ENCODE data around the gene LAMA2.

Gene LAMA2

DNA sequence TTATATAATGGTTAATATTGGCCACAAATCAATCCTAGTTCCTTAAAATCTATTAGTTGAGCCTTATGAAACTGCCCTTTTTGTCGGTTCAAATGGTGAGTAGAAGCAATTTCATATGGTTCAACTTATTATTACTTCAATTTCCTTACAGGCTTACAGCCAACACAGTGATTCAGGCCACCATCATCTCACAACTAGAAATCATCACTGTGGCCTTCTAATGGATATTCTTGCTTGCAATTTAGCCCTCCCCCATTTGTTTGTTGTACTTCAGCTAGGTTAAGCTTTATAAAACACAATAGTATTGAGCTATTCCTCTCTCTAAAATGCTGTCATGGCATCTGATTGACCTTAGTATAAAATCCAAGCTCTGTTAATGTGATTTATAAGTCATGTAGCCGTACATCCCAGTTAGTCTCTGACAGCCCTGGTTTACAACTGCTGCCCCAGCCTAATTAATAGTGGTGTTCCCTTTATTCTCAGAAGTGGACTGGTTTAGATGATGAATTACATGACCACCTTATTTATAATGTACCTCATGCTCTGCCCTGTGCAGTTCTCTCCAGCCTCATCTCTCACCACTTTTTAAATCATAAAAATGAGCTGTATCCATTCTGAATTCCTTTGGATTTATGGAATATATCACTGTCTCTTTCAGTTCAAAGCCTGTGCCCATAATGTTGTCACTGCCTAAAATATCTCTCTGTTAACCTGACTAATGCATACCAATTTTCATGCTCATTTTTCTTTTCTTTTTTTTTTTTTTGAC is 36.7 kb downstream of the LAMA2 start:
- TF ChIP-seq NFIC (IDR thresholded peaks at IDR 0.05): no peak
- TF ChIP-seq EP300 (IDR thresholded peaks at IDR 0.05; ENCODE audit: borderline replicate concordance): no peak
- no peak for TF ChIP-seq MAX (IDR thresholded peaks at IDR 0.05)
- TF ChIP-seq USF1 (IDR thresholded peaks at IDR 0.05): no peak
- TF ChIP-seq CREB1 (IDR thresholded peaks at IDR 0.05; ENCODE audit: low read depth): no peak
- TF ChIP-seq RAD21 (IDR thresholded peaks at IDR 0.05; ENCODE audit: low read depth): no peak
- TF ChIP-seq ZBTB7A (IDR thresholded peaks at IDR 0.05; ENCODE audit: low read depth): no peak
- TF ChIP-seq YY1 (IDR thresholded peaks at IDR 0.05; ENCODE audit: low read depth): no peak
- TF ChIP-seq TCF12 (IDR thresholded peaks at IDR 0.05; ENCODE audit: low read depth): no peak

- TF ChIP-seq TCF12 (IDR thresholded peaks at IDR 0.05; ENCODE audit: low read depth) (no peak), MAX (IDR thresholded peaks at IDR 0.05) (no peak), EP300 (IDR thresholded peaks at IDR 0.05; ENCODE audit: borderline replicate concordance) (no peak), CEBPB (IDR thresholded peaks at IDR 0.05) (no peak), EGR1 (IDR thresholded peaks at IDR 0.05) (no peak), TEAD4 (IDR thresholded peaks at IDR 0.05) (no peak), ZBTB7A (IDR thresholded peaks at IDR 0.05; ENCODE audit: low read depth) (no peak), YY1 (IDR thresholded peaks at IDR 0.05; ENCODE audit: low read depth) (no peak), NFIC (IDR thresholded peaks at IDR 0.05) (no peak), RAD21 (IDR thresholded peaks at IDR 0.05; ENCODE audit: low read depth) (no peak), CREB1 (IDR thresholded peaks at IDR 0.05; ENCODE audit: low read depth) (no peak), FOXM1 (IDR thresholded peaks at IDR 0.05; ENCODE audit: borderline replicate concordance, low read depth) (no peak), USF1 (IDR thresholded peaks at IDR 0.05) (no peak), TAF1 (IDR thresholded peaks at IDR 0.05; ENCODE audit: low read depth) (no peak)
- TF ChIP-seq, protein P1, sequence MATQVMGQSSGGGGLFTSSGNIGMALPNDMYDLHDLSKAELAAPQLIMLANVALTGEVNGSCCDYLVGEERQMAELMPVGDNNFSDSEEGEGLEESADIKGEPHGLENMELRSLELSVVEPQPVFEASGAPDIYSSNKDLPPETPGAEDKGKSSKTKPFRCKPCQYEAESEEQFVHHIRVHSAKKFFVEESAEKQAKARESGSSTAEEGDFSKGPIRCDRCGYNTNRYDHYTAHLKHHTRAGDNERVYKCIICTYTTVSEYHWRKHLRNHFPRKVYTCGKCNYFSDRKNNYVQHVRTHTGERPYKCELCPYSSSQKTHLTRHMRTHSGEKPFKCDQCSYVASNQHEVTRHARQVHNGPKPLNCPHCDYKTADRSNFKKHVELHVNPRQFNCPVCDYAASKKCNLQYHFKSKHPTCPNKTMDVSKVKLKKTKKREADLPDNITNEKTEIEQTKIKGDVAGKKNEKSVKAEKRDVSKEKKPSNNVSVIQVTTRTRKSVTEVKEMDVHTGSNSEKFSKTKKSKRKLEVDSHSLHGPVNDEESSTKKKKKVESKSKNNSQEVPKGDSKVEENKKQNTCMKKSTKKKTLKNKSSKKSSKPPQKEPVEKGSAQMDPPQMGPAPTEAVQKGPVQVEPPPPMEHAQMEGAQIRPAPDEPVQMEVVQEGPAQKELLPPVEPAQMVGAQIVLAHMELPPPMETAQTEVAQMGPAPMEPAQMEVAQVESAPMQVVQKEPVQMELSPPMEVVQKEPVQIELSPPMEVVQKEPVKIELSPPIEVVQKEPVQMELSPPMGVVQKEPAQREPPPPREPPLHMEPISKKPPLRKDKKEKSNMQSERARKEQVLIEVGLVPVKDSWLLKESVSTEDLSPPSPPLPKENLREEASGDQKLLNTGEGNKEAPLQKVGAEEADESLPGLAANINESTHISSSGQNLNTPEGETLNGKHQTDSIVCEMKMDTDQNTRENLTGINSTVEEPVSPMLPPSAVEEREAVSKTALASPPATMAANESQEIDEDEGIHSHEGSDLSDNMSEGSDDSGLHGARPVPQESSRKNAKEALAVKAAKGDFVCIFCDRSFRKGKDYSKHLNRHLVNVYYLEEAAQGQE (IDR thresholded peaks at IDR 0.05; ENCODE audit: low read depth): no peak
Measured at GRCh38 chr6:128925765-128926164, 42.8 kb downstream of the LAMA2 start.

DNA sequence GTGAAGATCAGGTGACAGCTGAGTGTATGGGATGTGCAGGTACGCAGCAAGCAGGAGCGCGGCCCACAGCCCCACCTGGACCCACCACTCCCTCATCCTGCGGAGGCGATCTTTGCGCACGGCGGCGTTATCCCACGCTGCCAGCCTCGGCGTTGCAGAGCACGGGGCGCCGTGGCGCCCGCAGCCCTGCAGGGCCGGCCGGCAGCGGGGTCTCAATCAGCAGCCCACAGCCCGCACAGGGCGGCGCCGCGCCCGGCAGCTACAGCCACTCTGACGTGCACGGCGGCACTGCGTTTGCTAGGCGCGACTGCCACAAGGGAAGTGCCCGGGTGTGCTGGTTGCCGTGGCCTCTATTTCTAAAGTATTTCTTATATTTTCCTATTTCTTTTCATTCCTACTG is 46.9 kb downstream of the LAMA2 start:
- TF ChIP-seq TEAD4 (IDR thresholded peaks at IDR 0.05) (no peak), FOXM1 (IDR thresholded peaks at IDR 0.05; ENCODE audit: borderline replicate concordance, low read depth) (no peak), TCF12 (IDR thresholded peaks at IDR 0.05; ENCODE audit: low read depth) (no peak), EP300 (IDR thresholded peaks at IDR 0.05; ENCODE audit: borderline replicate concordance) (no peak), MAX (IDR thresholded peaks at IDR 0.05) (no peak), RAD21 (IDR thresholded peaks at IDR 0.05; ENCODE audit: low read depth) (no peak), EGR1 (IDR thresholded peaks at IDR 0.05) (no peak), ZBTB7A (IDR thresholded peaks at IDR 0.05; ENCODE audit: low read depth) (no peak), CEBPB (IDR thresholded peaks at IDR 0.05) (no peak), TAF1 (IDR thresholded peaks at IDR 0.05; ENCODE audit: low read depth) (no peak), CREB1 (IDR thresholded peaks at IDR 0.05; ENCODE audit: low read depth) (no peak), NFIC (IDR thresholded peaks at IDR 0.05) (no peak), USF1 (IDR thresholded peaks at IDR 0.05) (no peak), YY1 (IDR thresholded peaks at IDR 0.05; ENCODE audit: low read depth) (no peak)
- TF ChIP-seq, protein P1 (IDR thresholded peaks at IDR 0.05; ENCODE audit: low read depth): no peak

DNA sequence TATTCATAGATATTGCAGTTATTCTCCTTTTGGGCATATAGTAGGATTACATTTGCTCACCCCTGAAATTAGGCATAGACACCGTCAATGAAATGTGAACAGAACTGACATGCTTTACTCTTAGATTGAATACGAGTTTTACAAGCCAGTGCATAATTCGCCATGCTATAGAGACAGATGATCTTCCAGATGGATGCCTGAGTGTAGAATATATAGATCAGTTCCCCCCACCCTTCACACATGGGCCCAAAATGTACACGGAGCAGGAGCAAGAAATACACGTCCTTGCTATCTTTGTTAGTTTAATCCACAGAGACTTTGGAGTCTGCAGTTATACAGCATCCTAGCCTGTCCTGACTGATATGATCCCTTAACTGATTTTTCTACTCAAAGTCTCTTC is 47.4 kb downstream of the LAMA2 start:
- no peak for TF ChIP-seq CREB1 (IDR thresholded peaks at IDR 0.05; ENCODE audit: low read depth)
- no peak for TF ChIP-seq EP300 (IDR thresholded peaks at IDR 0.05; ENCODE audit: borderline replicate concordance)
- TF ChIP-seq TEAD4 (IDR thresholded peaks at IDR 0.05): no peak
- no peak for TF ChIP-seq YY1 (IDR thresholded peaks at IDR 0.05; ENCODE audit: low read depth)
- no peak for TF ChIP-seq MAX (IDR thresholded peaks at IDR 0.05)
- TF ChIP-seq, protein P1 (IDR thresholded peaks at IDR 0.05; ENCODE audit: low read depth): no peak
- TF ChIP-seq ZBTB7A (IDR thresholded peaks at IDR 0.05; ENCODE audit: low read depth): no peak
- no peak for TF ChIP-seq TCF12 (IDR thresholded peaks at IDR 0.05; ENCODE audit: low read depth)
- no peak for TF ChIP-seq EGR1 (IDR thresholded peaks at IDR 0.05)
- TF ChIP-seq TAF1 (IDR thresholded peaks at IDR 0.05; ENCODE audit: low read depth): no peak
- TF ChIP-seq FOXM1 (IDR thresholded peaks at IDR 0.05; ENCODE audit: borderline replicate concordance, low read depth): no peak
- TF ChIP-seq USF1 (IDR thresholded peaks at IDR 0.05): no peak
- TF ChIP-seq CEBPB (IDR thresholded peaks at IDR 0.05): no peak
- no peak for TF ChIP-seq NFIC (IDR thresholded peaks at IDR 0.05)
- no peak for TF ChIP-seq RAD21 (IDR thresholded peaks at IDR 0.05; ENCODE audit: low read depth)
